Duodenal mucosa (tissue), 2 donors: ENCODE measurements around the gene TUBAL3.

Experiments
- H3K27ac ChIP-seq: one replicate; pipeline ENCODE4 v1.7.0; 2013; ENCODE audit warnings: low read depth, low read length
- H3K27me3 ChIP-seq, 2 donors: one replicate each; pipeline ENCODE4 v1.7.0; 2013; ENCODE audit warnings: low read length in 2 of 2, control low read depth in 1 of 2; ENCODE audit not compliant: insufficient read depth in 2 of 2, control insufficient read depth in 1 of 2
- H3K36me3 ChIP-seq, 2 donors: one replicate each; pipeline ENCODE4 v1.7.0; 2013; ENCODE audit warnings: low read length in 2 of 2, control low read depth in 1 of 2; ENCODE audit not compliant: insufficient read depth in 2 of 2, control insufficient read depth in 1 of 2
- H3K4me1 ChIP-seq, 2 donors: one replicate each; pipeline ENCODE4 v1.7.0; 2013; ENCODE audit warnings: low read length in 2 of 2, control low read depth in 1 of 2; ENCODE audit not compliant: insufficient read depth in 2 of 2, control insufficient read depth in 1 of 2
- H3K4me3 ChIP-seq, 2 donors: one replicate each; pipeline ENCODE4 v1.7.0; 2013; ENCODE audit warnings: low read length in 2 of 2, low read depth in 1 of 2
- H3K9ac ChIP-seq, 2 donors: one replicate each; pipeline ENCODE4 v1.7.0; 2013; ENCODE audit warnings: low read length in 2 of 2, low read depth in 1 of 2
- H3K9me3 ChIP-seq, 2 donors: one replicate each; pipeline ENCODE4 v1.7.0; 2013; ENCODE audit warnings: low read length in 2 of 2, control low read depth in 1 of 2; ENCODE audit not compliant: control insufficient read depth in 1 of 2

TUBAL3 gene

GRCh38 chr10:5402798-5403197 is 1.8 kb downstream of the TUBAL3 start:
- H3K4me1 ChIP-seq: peaks cover 0 to 3% of the 10 kb centered on the region in 2 donors
- H3K36me3 ChIP-seq: peaks cover 0 to 2% of the 10 kb centered on the region in 2 donors
- no peak overlapping the region for H3K9ac ChIP-seq
- peak overlapping the region; percentile 59 to 65 for H3K4me3 ChIP-seq
- H3K27me3 ChIP-seq: no peaks in the 10 kb centered on the region
- H3K9me3 ChIP-seq: no peaks in the 10 kb centered on the region
- no peak overlapping the region for H3K27ac ChIP-seq

- Histone ChIP-seq H3K36me3 (peaks cover 0 to 2% of the 10 kb centered on the region in 2 donors), H3K4me1 (peaks cover 0 to 3% of the 10 kb centered on the region in 2 donors), H3K27ac (no peak overlapping the region), H3K9ac (no peak overlapping the region), H3K27me3 (no peaks in the 10 kb centered on the region), H3K4me3 (no peak overlapping the region), H3K9me3 (no peaks in the 10 kb centered on the region)
These were observed 4.0 kb downstream of the TUBAL3 start for GRCh38 chr10:5400468-5401240.

- H3K27ac ChIP-seq: no peak overlapping the region
- no peak overlapping the region for H3K9ac ChIP-seq
- H3K4me3 ChIP-seq: no peak overlapping the region
- H3K4me1 ChIP-seq: peaks cover 0 to 3% of the 10 kb centered on the region in 2 donors
- no peaks in the 10 kb centered on the region for H3K9me3 ChIP-seq
- no peaks in the 10 kb centered on the region for H3K27me3 ChIP-seq
- peaks cover 0 to 2% of the 10 kb centered on the region in 2 donors for H3K36me3 ChIP-seq
These were observed 5.3 kb downstream of the TUBAL3 start for GRCh38 chr10:5399332-5399731.

- Histone ChIP-seq H3K36me3 (peaks cover 0 to 2% of the 10 kb centered on the region in 2 donors), H3K27me3 (no peaks in the 10 kb centered on the region), H3K27ac (no peak overlapping the region), H3K9me3 (no peaks in the 10 kb centered on the region), H3K4me1 (no peaks in the 10 kb centered on the region), H3K9ac (no peak overlapping the region), H3K4me3 (no peak overlapping the region)
These were observed 7.9 kb downstream of the TUBAL3 start for GRCh38 chr10:5396556-5397300.

GRCh38 chr10:5395168-5395567 is 9.5 kb downstream of the TUBAL3 start:
- no peaks in the 10 kb centered on the region for H3K27me3 ChIP-seq
- H3K36me3 ChIP-seq: no peaks in the 10 kb centered on the region
- H3K4me1 ChIP-seq: no peaks in the 10 kb centered on the region
- H3K4me3 ChIP-seq: no peak overlapping the region
- no peak overlapping the region for H3K27ac ChIP-seq
- H3K9ac ChIP-seq: no peak overlapping the region
- peaks cover 9 to 13% of the 10 kb centered on the region in 2 donors for H3K9me3 ChIP-seq

GRCh38 chr10:5393529-5393928 is 11.1 kb downstream of the TUBAL3 start:
- Histone ChIP-seq H3K4me1 (no peaks in the 10 kb centered on the region), H3K4me3 (no peak overlapping the region), H3K36me3 (no peaks in the 10 kb centered on the region), H3K27ac (no peak overlapping the region), H3K9me3 (peaks cover 9 to 13% of the 10 kb centered on the region in 2 donors), H3K27me3 (no peaks in the 10 kb centered on the region), H3K9ac (no peak overlapping the region)

GRCh38 chr10:5391790-5392189 is 12.8 kb downstream of the TUBAL3 start:
- H3K27me3 ChIP-seq: no peaks in the 10 kb centered on the region
- H3K27ac ChIP-seq: no peak overlapping the region
- peaks cover 9 to 13% of the 10 kb centered on the region in 2 donors for H3K9me3 ChIP-seq
- peak overlapping the region in 1 of 2 donors; percentile 12 for H3K4me3 ChIP-seq
- H3K4me1 ChIP-seq: no peaks in the 10 kb centered on the region
- H3K9ac ChIP-seq: no peak overlapping the region
- H3K36me3 ChIP-seq: no peaks in the 10 kb centered on the region

GRCh38 chr10:5390607-5391205 is 13.9 kb downstream of the TUBAL3 start:
- Histone ChIP-seq H3K27me3 (no peaks in the 10 kb centered on the region), H3K9me3 (peaks cover 9 to 13% of the 10 kb centered on the region in 2 donors), H3K4me3 (no peak overlapping the region), H3K27ac (no peak overlapping the region), H3K36me3 (no peaks in the 10 kb centered on the region), H3K4me1 (no peaks in the 10 kb centered on the region), H3K9ac (no peak overlapping the region)

- H3K4me1 ChIP-seq: no peaks in the 10 kb centered on the region
- H3K4me3 ChIP-seq: no peak overlapping the region
- H3K27me3 ChIP-seq: no peaks in the 10 kb centered on the region
- H3K9me3 ChIP-seq: peaks cover 9 to 13% of the 10 kb centered on the region in 2 donors
- H3K36me3 ChIP-seq: no peaks in the 10 kb centered on the region
- no peak overlapping the region for H3K27ac ChIP-seq
- no peak overlapping the region for H3K9ac ChIP-seq
These were observed 17.5 kb downstream of the TUBAL3 start for GRCh38 chr10:5387169-5387568.

GRCh38 chr10:5385224-5385623 is 19.4 kb downstream of the TUBAL3 start:
- Histone ChIP-seq H3K4me1 (no peaks in the 10 kb centered on the region), H3K4me3 (no peak overlapping the region), H3K9ac (no peak overlapping the region), H3K27me3 (peaks cover 0 to 3% of the 10 kb centered on the region in 2 donors), H3K27ac (no peak overlapping the region), H3K36me3 (no peaks in the 10 kb centered on the region), H3K9me3 (peaks cover 0 to under 1% of the 10 kb centered on the region in 2 donors)
